HepG2 (cell line): Measurements from ENCODE around the gene PARVB. TPM values are rescaled to one million over a fixed set of nuclear protein-coding genes. Genes with fewer than 3 reads are reported as not detected.

Source experiments
- ATAC-seq: fragments of 200-7000 bp; cut with Tn5 transposase; 3 replicates; pipeline ENCODE4 v1.9.1; 2020; ENCODE audit warnings: mild to moderate bottlenecking, moderate library complexity
- BruUV-seq: library from RNA; stranded (reverse); fragments of 400-500 nt; replicated peaks from 2 replicates; lab custom pipeline; 2021; lab: Mats Ljungman, UMichigan
- CTCF ChIA-PET: fragments of 300-600 bp; formaldehyde crosslinking; extraction: SDS; loops from one replicate; lab custom pipeline; 2021; ENCODE audit warnings: low total read pairs, inconsistent platforms, low intra/inter-chr PET ratio; lab: Yijun Ruan, JAX
- POLR2A ChIA-PET: fragments of 350-600 bp; sonication (Branson Sonifier 250); formaldehyde crosslinking; loops from one replicate; lab custom pipeline; 2020; ENCODE audit warnings: antibody characterized with exemption, inconsistent platforms; lab: Yijun Ruan, JAX
- DNase-seq: peaks from one replicate; pipeline ENCODE4 v3.0.0-alpha.2; 2015; ENCODE audit warnings: low spot score
- FAIRE-seq: peaks from 3 replicates; lab custom pipeline; 2011; peaks lifted over from hg19 to GRCh38; lab: Jason Lieb, UNC
- H2AFZ ChIP-seq: one replicate; pipeline ENCODE4 v1.6.1; 2011; ENCODE audit warnings: low read length, inconsistent platforms
- H3K27ac ChIP-seq: fragments of 300-600 bp; 3 replicates; pipeline ENCODE4 v1.8.0; 2011; ENCODE audit warnings: mixed run types, mild to moderate bottlenecking, mixed read lengths, low read length, inconsistent platforms; ENCODE audit not compliant: insufficient read depth; ENCODE audit errors: extremely low read length
- H3K27me3 ChIP-seq, 2 experiments: fragments of 200-600 bp in 1 of 2; 2 replicates in 1 of 2; 3 replicates in 1 of 2; pipeline versions ENCODE4 v1.6.0 to v1.8.0; 2011; ENCODE audit warnings: low read length in 2 of 2, mild to moderate bottlenecking in 2 of 2, moderate library complexity in 2 of 2, inconsistent platforms in 1 of 2; ENCODE audit not compliant: insufficient read depth in 2 of 2, control insufficient read depth in 1 of 2
- H3K36me3 ChIP-seq, 2 experiments: fragments of 200-600 bp in 1 of 2; replicated peaks in 1 of 2; 2 replicates in 1 of 2; 3 replicates in 1 of 2; pipeline versions ENCODE4 v1.5.1 to v1.8.0; 2011; ENCODE audit warnings: low read length in 2 of 2, inconsistent platforms in 1 of 2; ENCODE audit not compliant: insufficient read depth in 2 of 2, control insufficient read depth in 1 of 2
- H3K4me1 ChIP-seq: 2 replicates; pipeline ENCODE4 v1.5.1; 2012; ENCODE audit warnings: low read length, inconsistent platforms; ENCODE audit not compliant: insufficient read depth
- H3K4me2 ChIP-seq: 2 replicates; pipeline ENCODE4 v1.6.0; 2011; ENCODE audit warnings: low read depth, low read length, inconsistent platforms
- H3K4me3 ChIP-seq, 3 experiments: fragments of 200-600 bp in 1 of 3; sonication (generic), shearing (Covaris generic) in 1 of 3; replicated peaks in 1 of 3; 2 replicates each; pipeline ENCODE4 v1.5.1; 2011 to 2016; ENCODE audit warnings: low read length in 3 of 3, inconsistent platforms in 2 of 3, low read depth in 2 of 3, mild to moderate bottlenecking in 2 of 3, control low read depth in 1 of 3, mixed read lengths in 1 of 3; ENCODE audit not compliant: insufficient read depth in 1 of 3
- H3K79me2 ChIP-seq: one replicate; pipeline ENCODE4 v1.6.1; 2011; ENCODE audit warnings: low read length, inconsistent platforms; ENCODE audit not compliant: insufficient read depth
- H3K9ac ChIP-seq: 2 replicates; pipeline ENCODE4 v1.6.0; 2011; ENCODE audit warnings: mild to moderate bottlenecking, low read depth, low read length, inconsistent platforms; ENCODE audit not compliant: insufficient read depth
- H3K9me3 ChIP-seq: 2 replicates; pipeline ENCODE4 v1.5.1; 2012; ENCODE audit warnings: mild to moderate bottlenecking, low read length
- H4K20me1 ChIP-seq: 2 replicates; pipeline ENCODE4 v1.6.0; 2011; ENCODE audit warnings: inconsistent platforms, mild to moderate bottlenecking, low read length, moderate library complexity; ENCODE audit not compliant: insufficient read depth
- CBFB ChIP-seq: sonication (generic); formaldehyde crosslinking; IDR thresholded peaks from 2 replicates; pipeline ENCODE4 v1.4.0; 2020; ENCODE audit warnings: missing genetic modification reagents
- GPN1 ChIP-seq: sonication (generic); formaldehyde crosslinking; IDR thresholded peaks from 2 replicates; pipeline ENCODE4 v1.5.1; 2020; ENCODE audit warnings: missing genetic modification reagents, borderline replicate concordance
- JUND ChIP-seq: sonication (generic); formaldehyde crosslinking; IDR thresholded peaks from 2 replicates; pipeline ENCODE4 v1.8.0; 2022; ENCODE audit warnings: mild to moderate bottlenecking, missing genetic modification reagents
- KDM4B ChIP-seq: sonication (generic); formaldehyde crosslinking; IDR thresholded peaks from 2 replicates; pipeline ENCODE4 v1.4.0; 2020; ENCODE audit warnings: missing genetic modification reagents
- STAT5B ChIP-seq: sonication (generic); formaldehyde crosslinking; IDR thresholded peaks from 2 replicates; pipeline ENCODE4 v1.4.0; 2020; ENCODE audit warnings: missing genetic modification reagents
- ZEB1 ChIP-seq: IDR thresholded peaks from 2 replicates; pipeline ENCODE4 v1.6.1; 2012; ENCODE audit warnings: mild to moderate bottlenecking, low read depth, inconsistent platforms; ENCODE audit not compliant: insufficient replicate concordance
- ZNF256 ChIP-seq: sonication (generic); formaldehyde crosslinking; conservative IDR thresholded peaks from 2 replicates; pipeline ENCODE4 v1.4.0; 2020; ENCODE audit warnings: missing genetic modification reagents
- ZNF616 ChIP-seq: sonication (generic); formaldehyde crosslinking; IDR thresholded peaks from 2 replicates; pipeline ENCODE4 v1.5.0; 2020; ENCODE audit warnings: low read depth, mild to moderate bottlenecking, missing genetic modification reagents
- ZNF816 ChIP-seq: sonication (generic); formaldehyde crosslinking; IDR thresholded peaks from 2 replicates; pipeline ENCODE4 v1.8.0; 2022; ENCODE audit warnings: missing genetic modification reagents, mild to moderate bottlenecking, borderline replicate concordance
- ZSCAN30 ChIP-seq: sonication (generic); formaldehyde crosslinking; IDR thresholded peaks from 2 replicates; pipeline ENCODE4 v1.5.0; 2020; ENCODE audit warnings: mild to moderate bottlenecking, missing genetic modification reagents
- WGBS: methylation state at CpG from one replicate; pipeline ENCODE4 v1.1.6; 2017; ENCODE audit warnings: low lambda C conversion rate; 5-methylcytosine and 5-hydroxymethylcytosine counted together
- in situ Hi-C: cut with HindIII; loops from 2 replicates; pipeline ENCODE4 v1.10.0; 2017; ENCODE audit warnings: low pct_unique_long_range_greater_than_20kb; ENCODE audit not compliant: extremely low pct_ligation_motif_present
- intact Hi-C: fragments of 100-400 bp; cut with micrococcal nuclease; formaldehyde crosslinking; loops from one replicate; pipeline ENCODE4 v1.10.0; 2022; ENCODE audit not compliant: unreplicated experiment
- polyA plus RNA-seq, 8 experiments: library from polyadenylated mRNA; depleted of rRNA in 3 of 8; stranded (reverse) in 7 of 8; unstranded in 1 of 8; fragments of >200 nt; fragmentation: Illumina TruSeq in 4 of 8; extraction: Trizol in 4 of 8; gene quantifications; 2 replicates each; pipeline versions ENCODE4 v1.2.1 to v1.2.3, GENCODE V29; 2011 to 2016; ENCODE audit warnings: low read depth in 4 of 8, missing spikeins in 1 of 8, mixed read lengths in 1 of 8; ENCODE audit not compliant: insufficient read depth in 1 of 8
- total RNA-seq, 5 experiments: library from RNA; depleted of rRNA; stranded (reverse); fragments of >200 nt; fragmentation: Illumina TruSeq; extraction: Trizol; gene quantifications; 2 replicates each; pipeline ENCODE4 v1.2.3, GENCODE V29; 2016; ENCODE audit warnings: low read depth in 1 of 5
- TF ChIP-seq, protein P1 (sequence below): sonication (generic); formaldehyde crosslinking; IDR thresholded peaks from 2 replicates; pipeline ENCODE4 v1.8.1; 2023; ENCODE audit warnings: missing genetic modification reagents, mild to moderate bottlenecking, borderline replicate concordance
- TF ChIP-seq, protein P2 (sequence below): sonication (generic); formaldehyde crosslinking; IDR thresholded peaks from 2 replicates; pipeline ENCODE4 v1.8.1; 2023; ENCODE audit warnings: mild to moderate bottlenecking, missing genetic modification reagents
- TF ChIP-seq, protein P3 (sequence below): sonication (generic); formaldehyde crosslinking; IDR thresholded peaks from 2 replicates; pipeline ENCODE4 v1.9.0; 2022; ENCODE audit warnings: missing genetic modification reagents, mild to moderate bottlenecking, borderline replicate concordance
- TF ChIP-seq, protein P4 (sequence below): sonication (generic); formaldehyde crosslinking; IDR thresholded peaks from one replicate; pipeline ENCODE4 v1.5.1; 2020; ENCODE audit warnings: mild to moderate bottlenecking, missing genetic modification reagents; ENCODE audit errors: not compliant biosample characterization

PARVB gene
- total and polyA plus RNA-seq, 2 of the 13 experiments (the other 11 are each of a cell fraction or from before 2014, with no cell fraction given), result 0.11 to 0.15 TPM

DNA sequence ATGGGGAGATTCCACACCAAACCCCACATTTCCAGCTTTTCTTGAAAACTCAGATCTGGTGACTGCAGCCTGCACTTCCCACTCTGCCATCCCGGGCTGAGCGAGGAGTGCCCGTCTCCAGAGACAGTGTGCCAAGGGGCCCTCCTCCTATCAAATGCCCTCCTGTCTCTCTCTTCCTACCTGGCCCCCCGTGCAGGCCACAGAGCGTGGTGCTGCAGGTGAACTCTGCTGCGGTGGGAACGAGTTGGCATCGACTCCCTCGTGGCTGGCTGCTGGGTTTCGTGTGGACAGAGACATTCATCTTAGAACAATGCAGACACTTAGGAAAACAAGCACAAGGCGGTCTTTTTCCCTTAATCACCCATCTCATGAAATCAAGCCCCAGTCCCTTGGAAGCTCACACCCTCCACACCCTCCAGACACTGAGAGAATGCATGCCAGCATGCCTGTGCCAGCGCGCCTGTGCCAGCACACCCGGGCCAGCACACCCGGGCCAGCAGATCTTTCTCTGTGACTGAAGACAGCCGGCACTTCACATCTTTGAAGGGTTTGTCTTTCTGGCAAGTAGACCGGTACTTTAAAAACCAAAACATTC lies 65.0 kb downstream of the PARVB start:
- WGBS, result 43% methylated on average over 11 of the region's 17 CpGs
- H3K27ac ChIP-seq, result no peak overlapping the region
- no peak for ATAC-seq
- peaks cover 8% of the 10 kb centered on the region for H3K4me1 ChIP-seq
- H3K9me3 ChIP-seq, result no peaks in the 10 kb centered on the region
- no peaks in the 10 kb centered on the region for H3K79me2 ChIP-seq
- H4K20me1 ChIP-seq, result no peaks in the 10 kb centered on the region
- intact Hi-C loops, result no loop called here
- no peaks in the 10 kb centered on the region for H3K36me3 ChIP-seq
- H3K4me2 ChIP-seq, result no peak overlapping the region
- CTCF ChIA-PET, result no interaction called here
- POLR2A ChIA-PET, result no interaction called here
- in situ Hi-C loops, result loop anchor here (5.0 kb wide), 2 partner anchors 92 to 538 kb away; no protein-coding TSS in a partner anchor
- DNase-seq, result no peak
- no peak for FAIRE-seq
- H3K9ac ChIP-seq, result no peak overlapping the region
- no TSS peak for BruUV-seq
- H3K4me3 ChIP-seq, result no peak overlapping the region
- H2AFZ ChIP-seq, result no peak overlapping the region
- H3K27me3 ChIP-seq, result 0 out of 5 replicates have a peak, but pooled peaks cover 0 to 8% of the 10 kb centered on the region in 2 experiments
- no peak for TF ChIP-seq STAT5B
- TF ChIP-seq JUND (CRISPR knock-in tag), result no peak
- TF ChIP-seq KDM4B, result no peak
- TF ChIP-seq, protein P1, sequence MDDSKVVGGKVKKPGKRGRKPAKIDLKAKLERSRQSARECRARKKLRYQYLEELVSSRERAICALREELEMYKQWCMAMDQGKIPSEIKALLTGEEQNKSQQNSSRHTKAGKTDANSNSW (CRISPR knock-in tag), result no peak
- TF ChIP-seq CBFB (CRISPR knock-in tag), result no peak
- TF ChIP-seq ZNF616 (CRISPR knock-in tag), result no peak
- TF ChIP-seq, protein P2, sequence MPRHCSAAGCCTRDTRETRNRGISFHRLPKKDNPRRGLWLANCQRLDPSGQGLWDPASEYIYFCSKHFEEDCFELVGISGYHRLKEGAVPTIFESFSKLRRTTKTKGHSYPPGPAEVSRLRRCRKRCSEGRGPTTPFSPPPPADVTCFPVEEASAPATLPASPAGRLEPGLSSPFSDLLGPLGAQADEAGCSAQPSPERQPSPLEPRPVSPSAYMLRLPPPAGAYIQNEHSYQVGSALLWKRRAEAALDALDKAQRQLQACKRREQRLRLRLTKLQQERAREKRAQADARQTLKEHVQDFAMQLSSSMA (CRISPR knock-in tag), result no peak
- no peak for TF ChIP-seq ZNF816 (CRISPR knock-in tag)
- TF ChIP-seq ZSCAN30 (CRISPR knock-in tag), result no peak
- TF ChIP-seq GPN1, result no peak
- TF ChIP-seq, protein P3, sequence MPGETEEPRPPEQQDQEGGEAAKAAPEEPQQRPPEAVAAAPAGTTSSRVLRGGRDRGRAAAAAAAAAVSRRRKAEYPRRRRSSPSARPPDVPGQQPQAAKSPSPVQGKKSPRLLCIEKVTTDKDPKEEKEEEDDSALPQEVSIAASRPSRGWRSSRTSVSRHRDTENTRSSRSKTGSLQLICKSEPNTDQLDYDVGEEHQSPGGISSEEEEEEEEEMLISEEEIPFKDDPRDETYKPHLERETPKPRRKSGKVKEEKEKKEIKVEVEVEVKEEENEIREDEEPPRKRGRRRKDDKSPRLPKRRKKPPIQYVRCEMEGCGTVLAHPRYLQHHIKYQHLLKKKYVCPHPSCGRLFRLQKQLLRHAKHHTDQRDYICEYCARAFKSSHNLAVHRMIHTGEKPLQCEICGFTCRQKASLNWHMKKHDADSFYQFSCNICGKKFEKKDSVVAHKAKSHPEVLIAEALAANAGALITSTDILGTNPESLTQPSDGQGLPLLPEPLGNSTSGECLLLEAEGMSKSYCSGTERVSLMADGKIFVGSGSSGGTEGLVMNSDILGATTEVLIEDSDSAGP (CRISPR knock-in tag), result no peak
- TF ChIP-seq ZNF256 (CRISPR knock-in tag), result no peak
- TF ChIP-seq ZEB1, result no peak
- TF ChIP-seq, protein P4, sequence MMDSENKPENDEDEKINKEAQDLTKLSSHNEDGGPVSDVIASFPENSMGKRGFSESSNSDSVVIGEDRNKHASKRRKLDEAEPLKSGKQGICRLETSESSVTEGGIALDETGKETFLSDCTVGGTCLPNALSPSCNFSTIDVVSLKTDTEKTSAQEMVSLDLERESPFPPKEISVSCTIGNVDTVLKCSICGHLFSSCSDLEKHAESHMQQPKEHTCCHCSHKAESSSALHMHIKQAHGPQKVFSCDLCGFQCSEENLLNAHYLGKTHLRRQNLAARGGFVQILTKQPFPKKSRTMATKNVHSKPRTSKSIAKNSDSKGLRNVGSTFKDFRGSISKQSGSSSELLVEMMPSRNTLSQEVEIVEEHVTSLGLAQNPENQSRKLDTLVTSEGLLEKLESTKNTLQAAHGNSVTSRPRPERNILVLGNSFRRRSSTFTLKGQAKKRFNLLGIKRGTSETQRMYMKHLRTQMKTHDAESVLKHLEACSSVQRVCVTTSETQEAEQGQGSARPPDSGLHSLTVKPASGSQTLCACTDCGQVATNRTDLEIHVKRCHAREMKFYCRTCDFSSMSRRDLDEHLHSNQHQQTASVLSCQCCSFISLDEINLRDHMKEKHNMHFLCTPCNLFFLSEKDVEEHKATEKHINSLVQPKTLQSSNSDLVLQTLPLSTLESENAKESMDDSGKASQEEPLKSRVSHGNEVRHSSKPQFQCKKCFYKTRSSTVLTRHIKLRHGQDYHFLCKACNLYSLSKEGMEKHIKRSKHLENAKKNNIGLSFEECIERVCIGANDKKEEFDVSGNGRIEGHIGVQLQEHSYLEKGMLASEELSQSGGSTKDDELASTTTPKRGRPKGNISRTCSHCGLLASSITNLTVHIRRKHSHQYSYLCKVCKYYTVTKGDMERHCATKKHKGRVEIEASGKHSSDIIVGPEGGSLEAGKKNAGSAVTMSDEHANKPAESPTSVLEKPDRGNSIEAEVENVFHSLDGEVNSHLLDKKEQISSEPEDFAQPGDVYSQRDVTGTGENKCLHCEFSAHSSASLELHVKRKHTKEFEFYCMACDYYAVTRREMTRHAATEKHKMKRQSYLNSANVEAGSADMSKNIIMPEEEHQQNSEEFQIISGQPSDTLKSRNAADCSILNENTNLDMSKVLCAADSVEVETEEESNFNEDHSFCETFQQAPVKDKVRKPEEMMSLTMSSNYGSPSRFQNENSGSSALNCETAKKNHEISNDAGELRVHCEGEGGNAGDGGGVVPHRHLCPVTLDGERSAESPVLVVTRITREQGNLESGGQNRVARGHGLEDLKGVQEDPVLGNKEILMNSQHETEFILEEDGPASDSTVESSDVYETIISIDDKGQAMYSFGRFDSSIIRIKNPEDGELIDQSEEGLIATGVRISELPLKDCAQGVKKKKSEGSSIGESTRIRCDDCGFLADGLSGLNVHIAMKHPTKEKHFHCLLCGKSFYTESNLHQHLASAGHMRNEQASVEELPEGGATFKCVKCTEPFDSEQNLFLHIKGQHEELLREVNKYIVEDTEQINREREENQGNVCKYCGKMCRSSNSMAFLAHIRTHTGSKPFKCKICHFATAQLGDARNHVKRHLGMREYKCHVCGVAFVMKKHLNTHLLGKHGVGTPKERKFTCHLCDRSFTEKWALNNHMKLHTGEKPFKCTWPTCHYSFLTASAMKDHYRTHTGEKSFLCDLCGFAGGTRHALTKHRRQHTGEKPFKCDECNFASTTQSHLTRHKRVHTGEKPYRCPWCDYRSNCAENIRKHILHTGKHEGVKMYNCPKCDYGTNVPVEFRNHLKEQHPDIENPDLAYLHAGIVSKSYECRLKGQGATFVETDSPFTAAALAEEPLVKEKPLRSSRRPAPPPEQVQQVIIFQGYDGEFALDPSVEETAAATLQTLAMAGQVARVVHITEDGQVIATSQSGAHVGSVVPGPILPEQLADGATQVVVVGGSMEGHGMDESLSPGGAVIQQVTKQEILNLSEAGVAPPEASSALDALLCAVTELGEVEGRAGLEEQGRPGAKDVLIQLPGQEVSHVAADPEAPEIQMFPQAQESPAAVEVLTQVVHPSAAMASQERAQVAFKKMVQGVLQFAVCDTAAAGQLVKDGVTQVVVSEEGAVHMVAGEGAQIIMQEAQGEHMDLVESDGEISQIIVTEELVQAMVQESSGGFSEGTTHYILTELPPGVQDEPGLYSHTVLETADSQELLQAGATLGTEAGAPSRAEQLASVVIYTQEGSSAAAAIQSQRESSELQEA (CRISPR knock-in tag), result no peak
